Measurements from ENCODE around the gene ZNF524.
"Not testable (repeated sequence)": the region's sequence is repeated elsewhere in the genome, so short reads cannot be mapped to it uniquely, and the experiment has no call there.

Gene ZNF524

GRCh38 chr19:55581823-55582223 is 18.3 kb upstream of the ZNF524 start:
- no peak for DNase-seq

DNA sequence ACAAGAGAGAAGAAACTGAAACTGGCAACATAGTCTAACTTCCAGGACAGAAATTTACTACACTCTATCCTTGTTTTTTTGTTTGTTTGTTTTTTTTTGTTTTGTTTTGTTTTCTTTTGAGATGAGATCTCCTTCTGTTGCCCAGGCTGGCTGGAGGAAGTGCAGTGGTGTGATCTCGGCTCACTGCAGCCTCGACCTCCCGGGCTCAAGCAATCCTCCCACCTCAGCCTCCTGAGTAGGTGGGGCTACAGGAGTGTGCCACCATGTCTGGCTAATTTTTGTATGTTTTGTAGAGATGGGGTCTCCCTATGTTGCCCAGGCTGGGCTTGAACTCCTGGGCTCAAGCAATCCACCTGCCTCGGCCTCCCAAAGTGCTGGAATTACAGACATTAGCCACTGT is 17.8 kb upstream of the ZNF524 start:
- DNase-seq: not testable (repeated sequence)

GRCh38 chr19:55583897-55584296 is 16.2 kb upstream of the ZNF524 start:
- DNase-seq: not testable (repeated sequence)

GRCh38 chr19:55584871-55585270 is 15.2 kb upstream of the ZNF524 start:
- DNase-seq: no peak

DNA sequence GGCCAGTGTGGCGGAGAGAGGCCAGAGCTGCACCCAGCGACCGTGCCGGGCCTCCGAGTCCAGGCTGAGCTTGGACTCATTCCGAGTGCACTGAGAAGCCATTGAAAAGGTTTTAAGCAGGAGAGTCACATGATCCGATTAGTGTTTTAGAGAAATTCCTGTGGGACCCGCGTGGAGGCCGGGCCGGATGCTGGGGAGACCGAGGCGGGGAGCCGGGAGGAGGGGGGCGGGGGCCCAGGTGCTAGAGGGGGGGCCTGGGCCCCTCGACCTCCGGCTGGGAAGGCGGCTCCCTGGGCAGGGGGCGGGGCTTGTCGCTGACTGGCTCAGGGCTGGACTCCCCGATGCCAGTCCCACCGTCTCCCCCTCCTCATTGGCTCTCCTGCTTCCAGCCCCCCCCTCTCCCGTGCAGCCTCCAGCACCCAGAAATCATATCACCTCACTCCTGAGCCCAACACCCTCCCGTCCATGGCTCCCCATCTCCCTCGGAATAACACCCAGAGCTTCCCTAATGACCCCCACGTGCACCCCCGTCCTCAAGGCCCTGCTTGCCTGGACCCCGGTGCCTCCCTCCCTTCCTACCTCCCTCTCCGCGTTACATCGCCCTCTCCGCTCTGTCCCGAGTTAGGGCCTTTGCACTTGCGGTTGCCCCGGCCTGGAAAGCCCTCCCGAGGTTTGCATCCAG is 14.3 kb upstream of the ZNF524 start:
- DNase-seq: peak in 2 of 4 experiments; percentile 21 to 36

GRCh38 chr19:55586976-55587668 is 13.0 kb upstream of the ZNF524 start:
- DNase-seq: peak; percentile 66 to 91 (median 84)

- DNase-seq: no peak
Measured at GRCh38 chr19:55588738-55589137, 11.3 kb upstream of the ZNF524 start.

DNA sequence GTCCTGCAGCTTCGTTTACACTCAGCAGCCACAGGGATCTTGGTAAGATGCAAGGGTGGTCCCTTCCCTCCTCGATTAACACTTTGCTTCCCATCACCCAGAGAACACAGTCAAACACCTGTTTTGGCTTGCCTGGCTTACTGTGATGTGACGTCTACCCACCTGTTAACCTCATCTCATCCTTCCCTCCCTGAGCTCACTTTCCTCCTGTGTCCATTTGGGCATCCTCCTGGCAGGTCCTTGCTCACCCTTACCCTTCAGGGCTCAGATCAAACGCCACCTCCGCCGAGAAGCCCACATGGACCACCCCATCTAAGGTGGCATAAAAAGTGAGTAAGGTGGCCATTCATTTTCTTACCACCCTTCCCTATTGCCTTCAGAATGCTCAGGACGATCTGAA is 10.0 kb upstream of the ZNF524 start:
- no peak for DNase-seq

DNA sequence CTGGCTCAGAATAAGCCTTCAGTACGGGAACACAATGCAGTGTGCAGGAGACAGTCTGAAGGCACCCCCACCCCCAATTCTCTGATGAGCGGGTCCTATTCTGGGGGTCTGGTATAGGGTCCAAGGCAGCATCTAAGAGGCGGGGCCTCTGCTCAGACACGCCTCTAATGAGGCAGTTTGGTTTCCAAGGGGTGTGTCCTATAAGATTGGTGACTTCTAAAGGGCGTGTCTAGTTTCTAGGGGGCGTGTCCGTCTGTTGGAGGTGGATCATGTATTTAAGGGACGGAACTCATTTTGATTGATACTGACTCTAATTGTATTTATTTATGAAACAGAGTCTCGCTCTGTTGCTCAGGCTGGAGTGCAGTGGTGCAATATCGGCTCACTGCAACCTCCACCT is 9.5 kb upstream of the ZNF524 start:
- no peak for DNase-seq

- no peak for DNase-seq
Measured at GRCh38 chr19:55591555-55591954, 8.5 kb upstream of the ZNF524 start.

DNA sequence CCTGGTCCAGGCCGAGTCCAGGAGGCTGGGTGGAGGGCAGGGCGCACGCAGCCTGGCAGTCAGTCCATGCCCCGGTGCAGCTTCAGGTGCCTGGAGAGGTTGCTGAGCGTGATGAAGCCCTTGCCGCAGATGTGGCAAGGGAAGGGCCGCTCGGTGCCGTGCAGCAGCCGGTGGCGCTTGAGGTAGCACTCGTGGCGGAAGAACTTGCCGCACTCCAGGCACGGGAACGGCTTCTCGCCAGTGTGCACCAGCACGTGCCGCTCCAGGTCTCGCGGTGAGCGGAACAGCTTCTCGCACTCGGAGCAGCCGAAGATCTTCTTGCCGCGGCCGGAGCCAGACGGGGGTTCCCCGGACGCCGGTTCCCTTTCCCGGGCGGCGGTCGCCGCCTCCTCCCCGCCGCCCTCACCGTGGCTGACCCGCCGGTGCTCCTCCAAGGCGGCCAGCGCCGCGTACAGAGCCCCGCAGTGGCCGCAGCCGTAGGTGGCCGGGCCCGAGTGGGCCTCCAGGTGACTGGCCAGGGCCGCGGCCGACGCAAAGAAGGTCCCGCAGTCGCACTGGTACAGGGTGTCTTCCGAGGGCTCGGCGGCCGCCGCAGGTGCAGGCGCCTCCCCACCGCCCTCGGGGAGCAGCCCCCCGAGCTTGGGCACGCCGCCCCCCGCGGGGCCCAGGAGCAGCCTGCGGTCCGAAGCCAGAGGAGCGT is 7.5 kb upstream of the ZNF524 start:
- no peak for DNase-seq

- DNase-seq: no peak
Measured at GRCh38 chr19:55593096-55593772, 6.9 kb upstream of the ZNF524 start.

DNA sequence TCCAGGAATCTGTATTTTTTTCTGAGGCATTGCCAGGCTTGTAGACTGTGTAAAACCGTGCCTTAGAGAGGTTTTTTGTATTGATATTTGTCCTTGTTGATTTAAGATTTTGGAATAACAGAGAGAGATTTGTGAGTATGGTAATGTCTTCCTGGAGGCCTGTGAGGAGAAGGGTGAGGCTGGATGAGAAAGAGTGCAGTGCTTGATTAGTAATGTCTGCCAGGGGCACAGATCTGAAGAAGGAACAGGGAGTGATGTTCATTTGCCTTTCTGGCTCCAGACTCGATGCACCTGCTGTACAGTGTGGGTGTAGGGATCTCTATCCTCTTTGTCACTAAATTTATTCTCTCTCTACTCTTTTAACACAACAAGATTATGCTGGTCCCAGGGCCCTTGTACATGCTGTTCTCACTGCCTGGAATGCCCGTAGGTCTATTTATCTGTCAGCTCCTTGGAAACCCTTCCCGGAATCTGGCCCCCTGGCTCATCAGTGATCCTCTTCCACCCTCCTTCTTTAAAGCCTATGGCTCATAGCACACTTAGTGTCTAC is 5.0 kb upstream of the ZNF524 start:
- no peak for DNase-seq

- DNase-seq: no peak
Measured at GRCh38 chr19:55596304-55596703, 3.8 kb upstream of the ZNF524 start.

DNA sequence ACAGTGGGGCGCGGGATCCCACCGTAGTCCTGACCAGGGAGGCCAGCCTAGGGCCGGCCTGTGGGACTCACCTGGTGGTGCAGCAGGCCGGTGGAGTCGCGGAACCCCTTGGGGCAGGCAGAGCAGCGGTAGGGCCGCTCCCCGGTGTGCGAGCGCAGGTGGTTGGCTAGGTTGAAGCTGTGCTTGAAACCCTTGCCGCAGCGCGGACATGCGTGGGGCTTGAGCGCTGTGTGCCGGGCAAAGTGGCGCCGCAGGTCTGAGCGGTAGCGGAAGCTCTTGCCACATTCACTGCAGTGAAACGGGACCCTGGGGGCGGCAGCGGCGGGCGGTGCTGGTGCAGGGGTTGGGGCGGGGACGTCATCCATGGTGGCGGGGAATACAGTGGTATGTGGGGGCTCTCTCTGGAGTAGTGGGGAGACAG is 2.6 kb upstream of the ZNF524 start:
- DNase-seq: no peak

- DNase-seq: no peak
Measured at GRCh38 chr19:55598034-55598433, 2.1 kb upstream of the ZNF524 start.

DNA sequence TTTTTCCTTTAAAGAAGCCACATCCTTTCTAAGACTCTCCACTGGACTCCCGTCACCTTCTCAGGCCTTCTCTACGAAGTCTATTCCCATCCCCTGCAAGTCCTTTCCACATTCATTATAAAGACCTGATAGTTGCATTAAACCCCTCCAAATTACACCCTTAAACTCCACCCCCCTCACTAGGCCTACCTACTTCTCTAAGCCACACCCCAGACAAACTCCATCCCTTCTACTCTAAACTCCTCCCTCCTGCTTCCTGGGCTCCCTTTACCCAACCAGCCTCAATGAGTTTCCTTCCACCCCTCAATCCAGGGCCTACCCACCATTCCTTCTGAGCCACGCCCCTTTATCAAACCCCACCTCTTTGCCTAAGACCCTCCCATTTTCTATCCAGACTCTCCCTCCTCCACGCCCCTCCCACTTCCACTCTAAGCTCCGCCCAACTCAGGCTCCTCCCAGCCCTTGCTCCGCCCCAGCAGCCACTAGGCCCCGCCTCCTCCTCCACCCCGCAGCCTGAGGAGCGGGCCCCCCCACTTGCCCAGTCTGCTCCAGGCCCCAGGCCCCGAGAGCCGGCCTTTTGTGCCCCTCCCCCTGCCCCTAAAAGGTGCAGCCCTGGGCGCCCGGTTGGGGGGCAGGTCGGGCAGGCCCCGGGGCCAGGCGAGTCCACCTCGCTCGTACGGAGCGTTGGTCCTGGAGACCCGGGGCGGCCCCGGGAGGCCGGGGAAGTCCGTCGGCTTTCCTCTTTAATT is 1.2 kb upstream of the ZNF524 start:
- peak; percentile 82 to 85 (median 84) for DNase-seq

GRCh38 chr19:55599468-55599841 is 633 bp upstream of the ZNF524 start, which contains the start of gene FIZ1:
Gene FIZ1 (minus strand): TSS chr19:55599517. CDS start chr19:55597865, 1,652 bp downstream.
- DNase-seq: peak; percentile 84 to 94 (median 90)

DNA sequence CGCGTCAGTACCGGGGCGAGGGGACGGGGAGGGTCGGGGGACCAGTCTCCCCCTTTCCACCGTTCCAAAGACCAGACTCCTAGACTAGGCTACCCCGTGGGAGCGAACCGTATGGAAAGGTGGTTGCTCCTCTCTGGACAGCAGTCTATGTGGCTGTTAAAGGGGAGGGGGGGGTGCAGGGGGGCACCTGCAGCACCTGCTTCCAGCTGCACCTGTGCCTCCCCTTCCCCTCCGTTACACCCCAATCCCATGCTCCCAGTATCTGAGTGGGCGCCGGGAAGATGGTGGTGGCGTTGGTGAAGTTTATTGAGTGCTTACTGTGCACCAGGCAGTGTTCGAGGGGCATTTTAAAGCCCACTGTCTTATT is 557 bp downstream of the ZNF524 start:
- DNase-seq: no peak

- no peak for DNase-seq
Measured at GRCh38 chr19:55601084-55601483, 996 bp downstream of the ZNF524 start.

DNA sequence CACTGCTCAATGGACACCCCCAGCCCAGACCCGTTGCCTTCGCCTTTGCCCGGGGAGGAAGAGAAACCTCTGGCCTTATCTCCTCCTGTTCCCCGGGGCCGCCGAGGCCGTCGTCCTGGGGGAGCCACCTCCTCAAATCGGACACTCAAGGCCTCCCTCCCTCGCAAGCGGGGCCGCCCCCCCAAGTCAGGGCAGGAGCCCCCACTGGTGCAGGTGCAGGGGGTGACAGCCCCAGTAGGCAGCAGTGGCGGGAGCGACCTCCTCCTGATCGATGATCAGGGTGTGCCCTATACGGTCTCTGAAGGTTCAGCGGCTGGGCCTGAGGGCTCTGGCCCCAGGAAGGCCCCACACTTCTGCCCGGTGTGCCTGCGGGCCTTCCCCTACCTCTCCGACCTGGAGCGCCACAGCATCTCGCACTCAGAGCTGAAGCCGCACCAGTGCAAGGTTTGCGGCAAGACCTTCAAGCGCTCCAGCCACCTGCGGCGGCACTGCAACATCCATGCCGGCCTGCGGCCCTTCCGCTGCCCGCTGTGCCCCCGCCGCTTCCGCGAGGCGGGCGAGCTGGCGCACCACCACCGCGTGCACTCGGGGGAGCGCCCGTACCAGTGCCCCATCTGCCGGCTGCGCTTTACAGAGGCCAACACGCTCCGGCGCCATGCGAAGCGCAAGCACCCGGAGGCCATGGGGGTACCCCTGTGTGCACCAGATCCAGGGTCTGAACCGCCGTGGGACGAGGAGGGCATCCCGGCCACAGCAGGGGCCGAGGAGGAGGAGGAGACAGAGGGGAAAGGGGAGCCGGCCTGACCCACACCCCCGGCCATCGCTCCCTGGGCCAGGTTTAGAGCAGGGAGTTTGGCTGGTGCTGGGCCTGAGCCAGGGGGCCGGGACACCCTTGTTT is 2.3 kb downstream of the ZNF524 start:
- DNase-seq: no peak
